ENCODE data around the gene CCDC183.

DNA sequence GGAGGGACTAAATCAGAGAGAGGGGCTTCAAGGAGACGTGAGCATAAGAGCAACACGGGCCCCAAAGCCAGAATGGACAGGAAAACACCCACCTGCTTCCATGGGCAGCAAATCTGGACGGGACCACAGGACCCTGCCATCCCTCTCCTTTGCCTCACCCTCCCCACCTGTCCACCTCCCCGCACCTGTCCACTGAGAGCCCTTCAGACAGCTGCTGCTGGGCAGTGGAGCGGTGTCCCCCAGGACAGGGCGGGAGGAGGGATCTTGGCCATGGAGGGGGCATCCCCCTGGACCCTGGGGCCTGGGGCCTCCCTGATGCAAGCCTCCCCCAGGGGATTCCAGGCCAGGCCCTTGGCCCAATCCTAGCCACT lies 2.6 kb downstream of the CCDC183 start:
- TF ChIP-seq, protein P1, sequence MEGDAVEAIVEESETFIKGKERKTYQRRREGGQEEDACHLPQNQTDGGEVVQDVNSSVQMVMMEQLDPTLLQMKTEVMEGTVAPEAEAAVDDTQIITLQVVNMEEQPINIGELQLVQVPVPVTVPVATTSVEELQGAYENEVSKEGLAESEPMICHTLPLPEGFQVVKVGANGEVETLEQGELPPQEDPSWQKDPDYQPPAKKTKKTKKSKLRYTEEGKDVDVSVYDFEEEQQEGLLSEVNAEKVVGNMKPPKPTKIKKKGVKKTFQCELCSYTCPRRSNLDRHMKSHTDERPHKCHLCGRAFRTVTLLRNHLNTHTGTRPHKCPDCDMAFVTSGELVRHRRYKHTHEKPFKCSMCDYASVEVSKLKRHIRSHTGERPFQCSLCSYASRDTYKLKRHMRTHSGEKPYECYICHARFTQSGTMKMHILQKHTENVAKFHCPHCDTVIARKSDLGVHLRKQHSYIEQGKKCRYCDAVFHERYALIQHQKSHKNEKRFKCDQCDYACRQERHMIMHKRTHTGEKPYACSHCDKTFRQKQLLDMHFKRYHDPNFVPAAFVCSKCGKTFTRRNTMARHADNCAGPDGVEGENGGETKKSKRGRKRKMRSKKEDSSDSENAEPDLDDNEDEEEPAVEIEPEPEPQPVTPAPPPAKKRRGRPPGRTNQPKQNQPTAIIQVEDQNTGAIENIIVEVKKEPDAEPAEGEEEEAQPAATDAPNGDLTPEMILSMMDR (conservative IDR thresholded peaks at IDR 0.05): no peak
- TF ChIP-seq EZH2 (IDR thresholded peaks at IDR 0.05; ENCODE audit: low read depth): no peak
